Smooth muscle cell of the umbilical artery (primary cell): ENCODE data around the gene MRNIP. TPM values are rescaled to one million over a fixed set of nuclear protein-coding genes. Genes with fewer than 3 reads are reported as not detected.

ENCODE experiments used
- total RNA-seq: library from RNA; depleted of rRNA; stranded (reverse); fragments of >200 nt; gene quantifications from 2 replicates; pipeline ENCODE4 v1.2.3, GENCODE V29; 2014

Gene MRNIP
- 11.0 and 14.5 TPM in 2 replicates for total RNA-seq

GRCh38 chr5:179858586-179859427 is at the start of gene MRNIP:
MRNIP (minus strand) TSS chr5:179858817; CDS start chr5:179858796, 21 bp downstream.

DNA sequence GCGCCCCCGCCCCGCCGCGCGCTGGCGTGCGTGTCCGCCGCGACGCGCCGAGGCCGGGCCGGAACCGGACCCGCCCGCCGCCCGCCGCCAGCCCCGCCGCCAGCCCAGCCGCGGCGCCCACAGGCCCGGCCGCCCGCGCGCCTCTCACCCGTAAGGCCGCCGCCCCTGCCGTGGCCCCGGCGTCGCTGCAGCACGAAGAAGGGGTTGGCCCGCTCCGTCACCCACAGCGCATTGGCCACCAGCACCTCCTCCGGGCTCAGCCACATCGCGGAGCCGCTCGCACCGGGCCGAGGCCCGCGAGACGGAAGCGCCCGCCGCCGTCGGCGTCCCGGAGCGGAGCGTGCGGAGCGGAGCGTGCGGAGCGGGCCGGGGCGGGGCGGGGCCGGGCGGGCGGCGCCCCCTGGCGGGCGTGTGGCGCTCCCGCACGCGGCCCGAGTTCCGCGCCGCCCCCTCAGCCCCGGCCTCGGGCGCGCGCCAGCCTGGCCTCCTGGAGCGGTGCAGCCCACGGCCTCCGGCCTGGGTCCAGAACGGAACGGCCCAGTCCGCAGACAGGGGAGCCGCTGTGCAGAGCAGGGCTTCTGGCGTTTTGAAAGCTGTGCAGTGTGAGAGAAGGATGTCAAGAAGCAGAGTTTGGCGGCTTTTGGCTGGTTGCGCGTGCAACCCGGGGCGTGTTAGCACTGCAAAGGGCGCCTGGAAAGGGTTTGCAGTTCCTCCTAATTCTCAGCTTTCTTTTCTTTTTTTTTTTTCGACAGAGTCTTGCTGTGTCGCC is 49.1 kb upstream of the MRNIP start, which contains the start of gene TBC1D9B:
Gene TBC1D9B (minus strand): TSS at position 342 of the 769 bp plus-strand sequence. CDS start 76 bp downstream, at position 266.

GRCh38 chr5:179820483-179821297 is 37.9 kb downstream of the MRNIP start, which contains the start of gene SQSTM1:
SQSTM1 (plus strand) TSS chr5:179820905; CDS start chr5:179820937, 32 bp downstream.

GRCh38 chr5:179806250-179807048 is 52.2 kb downstream of the MRNIP start, which contains the start of gene MGAT4B:
MGAT4B (minus strand) TSS chr5:179806866; CDS start chr5:179806583, 283 bp downstream.

DNA sequence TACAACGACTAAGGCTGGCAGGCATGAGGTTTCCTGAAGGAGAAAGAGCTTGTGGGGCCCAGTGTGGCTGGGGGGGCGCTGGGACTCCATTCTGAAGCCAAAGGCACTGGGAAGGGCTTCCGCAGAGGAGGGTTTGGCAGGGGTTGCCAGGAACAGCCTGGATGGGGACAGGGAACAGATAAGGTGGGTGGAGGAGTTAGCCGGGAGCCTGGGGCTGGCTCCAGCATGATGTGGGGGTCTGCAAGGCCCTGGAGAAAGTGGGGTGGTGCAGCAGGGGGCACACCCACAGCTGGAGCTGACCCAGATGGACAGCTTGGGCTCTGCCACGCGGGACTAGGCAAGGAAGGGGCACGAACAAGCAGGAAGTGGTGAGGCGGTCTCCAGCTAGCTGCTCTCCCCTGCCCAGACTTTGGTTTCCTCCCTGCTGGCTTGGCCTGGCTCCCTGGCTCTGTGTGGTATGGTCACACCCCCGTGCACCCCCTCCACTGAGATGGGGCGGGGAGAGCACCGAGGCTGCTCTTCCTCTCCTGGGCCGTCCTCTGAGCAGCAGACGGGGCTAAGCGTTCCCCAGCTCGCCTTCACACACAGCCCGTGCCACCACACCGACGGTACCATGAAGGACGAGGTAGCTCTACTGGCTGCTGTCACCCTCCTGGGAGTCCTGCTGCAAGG is 65.0 kb downstream of the MRNIP start, which contains the start of gene LTC4S:
Gene LTC4S (plus strand): TSS at position 519 of the 672 bp plus-strand sequence. CDS start 95 bp downstream, at position 614.

Other genes starting within 250 kb of the MRNIP start
- gene HNRNPH1, start 235.1 kb downstream of the MRNIP start, total RNA-seq, result 443 and 574 TPM in 2 replicates
- 0.23 TPM in 1 of 2 replicates, not detected in the other for gene CBY3, start 177.8 kb downstream of the MRNIP start, total RNA-seq
- 1,153 and 1,230 TPM in 2 replicates for gene CANX, start 159.8 kb downstream of the MRNIP start, total RNA-seq
- gene MAML1, start 126.0 kb downstream of the MRNIP start, total RNA-seq, result 6.5 and 9.9 TPM in 2 replicates
- gene LTC4S, start 64.8 kb downstream of the MRNIP start, total RNA-seq, result 0.59 and 1.0 TPM in 2 replicates
- gene MGAT4B, start 52.0 kb downstream of the MRNIP start, total RNA-seq, result 154 and 261 TPM in 2 replicates
- 861 and 954 TPM in 2 replicates for gene SQSTM1, start 37.9 kb downstream of the MRNIP start, total RNA-seq
- gene TBC1D9B, start 49.1 kb upstream of the MRNIP start, total RNA-seq, result 52.9 and 90.9 TPM in 2 replicates
- gene RNF130, start 212.9 kb upstream of the MRNIP start, total RNA-seq, result 26.4 and 30.9 TPM in 2 replicates